ENCODE measurements around the gene PNPLA6. TPM values are rescaled to one million over a fixed set of nuclear protein-coding genes. Genes with fewer than 3 reads are reported as not detected.

The PNPLA6 gene
- total and polyA plus RNA-seq, 2 experiments from 2014 or later: 66.6 to 135 TPM

- H3K79me2 ChIP-seq (replicated peaks; ENCODE audit: insufficient read depth): no peaks in the 10 kb centered on the region
- H3K4me1 Mint-ChIP-seq: peaks cover 3% of the 10 kb centered on the region; the same call in 2 of the 3 replicates
- peak; percentile 73 for ATAC-seq
- H3K27ac ChIP-seq (ENCODE audit: low read depth): no peak overlapping the region
- no peaks in the 10 kb centered on the region for H3F3A ChIP-seq (replicated peaks; ENCODE audit: low read depth)
- no peaks in the 10 kb centered on the region for H3K27me3 ChIP-seq (ENCODE audit: insufficient read depth)
- no peaks in the 10 kb centered on the region for H4K20me1 ChIP-seq (replicated peaks; ENCODE audit: insufficient read depth)
- peak; percentile 100 for DNase-seq (ENCODE audit: low spot score)
- no peaks in the 10 kb centered on the region for H3K36me3 ChIP-seq (ENCODE audit: insufficient read depth)
- peak overlapping the region; percentile 86 for H3K27ac Mint-ChIP-seq
- H3K4me3 Mint-ChIP-seq: peak overlapping the region; percentile 77
- no peaks in the 10 kb centered on the region for H3K9me2 ChIP-seq (ENCODE audit: insufficient read depth)
- H3K4me2 ChIP-seq: peak overlapping the region; percentile 87
- TF ChIP-seq REST (IDR thresholded peaks at IDR 0.05; ENCODE audit: unreplicated experiment): no peak
- no peak for TF ChIP-seq NANOG (IDR thresholded peaks at IDR 0.05; ENCODE audit: borderline replicate concordance)
- peak; percentile 31; the same call in 1 of the 2 replicates for TF ChIP-seq POLR2AphosphoS5 (IDR thresholded peaks at IDR 0.05; ENCODE audit: low read depth)
- peak; percentile 100 for TF ChIP-seq ETS1 (IDR thresholded peaks at IDR 0.05)
- TF ChIP-seq JUNB (IDR thresholded peaks at IDR 0.05; ENCODE audit: unreplicated experiment): no peak
- TF ChIP-seq ZNF462 (CRISPR knock-in tag; IDR thresholded peaks at IDR 0.05): no peak
- TF ChIP-seq STAT1 (IDR thresholded peaks at IDR 0.05; ENCODE audit: unreplicated experiment): peak; percentile 34
- TF ChIP-seq ZNF331 (CRISPR knock-in tag; IDR thresholded peaks at IDR 0.05; ENCODE audit: low read depth): peak; percentile 32; the same call in 1 of the 2 replicates
- TF ChIP-seq CREB1 (CRISPR knock-in tag; IDR thresholded peaks at IDR 0.05; ENCODE audit: low read depth): peak; percentile 78
- TF ChIP-seq CTCF (conservative IDR thresholded peaks at IDR 0.05; ENCODE audit: low read depth in 2 of 2): no peak
- TF ChIP-seq EZH2phosphoT487 (IDR thresholded peaks at IDR 0.05; ENCODE audit: unreplicated experiment): no peak
- peak; percentile 62; the same call in 1 of the 2 replicates for TF ChIP-seq ZNF114 (CRISPR knock-in tag; IDR thresholded peaks at IDR 0.05)
- no peak for TF ChIP-seq EZH2 (IDR thresholded peaks at IDR 0.05; ENCODE audit: low read depth, unreplicated experiment)
- no peaks in the 10 kb centered on the region; the same call in 2 of the 3 replicates for H3K9me3 Mint-ChIP-seq
- H3K4me3 ChIP-seq: peak overlapping the region; percentile 49
- peaks cover 7% of the 10 kb centered on the region for H3K36me3 Mint-ChIP-seq (ENCODE audit: low read depth)
- peak overlapping the region; percentile 80; the same call in 1 of the 2 replicates for H2AFZ ChIP-seq
- H3K27me3 Mint-ChIP-seq (ENCODE audit: insufficient read depth, low read depth, poor library complexity): peaks cover 7% of the 10 kb centered on the region
- peaks cover 3% of the 10 kb centered on the region; the same call in 1 of the 2 replicates for H3K4me1 ChIP-seq (ENCODE audit: insufficient read depth)
These were observed 15.7 kb downstream of the PNPLA6 start for GRCh38 chr19:7550987-7551761.
